Thymus (tissue), 11 donors: ENCODE data around the gene ADAD2. TPM values are rescaled to one million over a fixed set of nuclear protein-coding genes. Genes with fewer than 3 reads are reported as not detected.
"Not testable (repeated sequence)": the region's sequence is repeated elsewhere in the genome, so short reads cannot be mapped to it uniquely, and the experiment has no call there.

Experiments used
- DNase-seq, 9 donors: peaks; one replicate each; pipeline ENCODE4 v3.0.0-alpha.2; 2013; ENCODE audit warnings: low spot score in 9 of 9, low read depth in 6 of 9, missing footprints in 1 of 9
- H3K27ac ChIP-seq, 2 donors: one replicate each; pipeline ENCODE4 v1.5.1; 2013; ENCODE audit warnings: control low read depth in 1 of 2, low read depth in 1 of 2, low read length in 1 of 2, mild to moderate bottlenecking in 1 of 2, moderate library complexity in 1 of 2
- H3K27me3 ChIP-seq, 2 donors: one replicate each; pipeline ENCODE4 v1.5.1; 2013; ENCODE audit warnings: low read length in 1 of 2; ENCODE audit not compliant: control insufficient read depth in 2 of 2, insufficient read depth in 1 of 2
- H3K36me3 ChIP-seq, 2 donors: one replicate each; pipeline ENCODE4 v1.5.1; 2013; ENCODE audit warnings: low read length in 1 of 2, mild to moderate bottlenecking in 1 of 2, moderate library complexity in 1 of 2; ENCODE audit not compliant: control insufficient read depth in 2 of 2, insufficient read depth in 2 of 2
- H3K4me1 ChIP-seq, 2 donors: one replicate each; pipeline ENCODE4 v1.5.1; 2013; ENCODE audit warnings: low read length in 2 of 2; ENCODE audit not compliant: control insufficient read depth in 2 of 2, insufficient read depth in 2 of 2
- H3K4me3 ChIP-seq, 2 donors: one replicate each; pipeline ENCODE4 v1.5.1; 2013; ENCODE audit warnings: low read length in 2 of 2, control low read depth in 1 of 2, mild to moderate bottlenecking in 1 of 2
- H3K9me3 ChIP-seq, 2 donors: one replicate each; pipeline ENCODE4 v1.5.1; 2013; ENCODE audit warnings: low read length in 1 of 2, mild to moderate bottlenecking in 1 of 2; ENCODE audit not compliant: control insufficient read depth in 2 of 2, insufficient read depth in 1 of 2
- WGBS: extraction: QIAGEN DNeasy Blood & Tissue Kit; methylation state at CpG from one replicate; pipeline ENCODE4 v1.1.7; 2013; 5-methylcytosine and 5-hydroxymethylcytosine counted together
- polyA plus RNA-seq: library from polyadenylated mRNA; stranded (reverse); fragments of 200-250 nt; gene quantifications from one replicate; pipeline ENCODE4 v1.2.3, GENCODE V29; 2013
- total RNA-seq: library from RNA; stranded (reverse); fragments of 120-200 nt; gene quantifications from one replicate; pipeline ENCODE4 v1.2.4, GENCODE V29; 2013
- donor health status: healthy.

The ADAD2 gene
- total and polyA plus RNA-seq, 2 donors, result 0.38 to 0.71 TPM

- Histone ChIP-seq H3K27me3 (no peaks in the 10 kb centered on the region), H3K27ac (no peak overlapping the region), H3K36me3 (no peaks in the 10 kb centered on the region), H3K4me1 (no peaks in the 10 kb centered on the region), H3K9me3 (no peaks in the 10 kb centered on the region), H3K4me3 (no peak overlapping the region)
- no peak for DNase-seq
- 95% methylated on average over 4 of the region's 4 CpGs for whole genome bisulfite sequencing
These were observed 21.7 kb downstream of the ADAD2 start for GRCh38 chr16:84212631-84213030.

DNA sequence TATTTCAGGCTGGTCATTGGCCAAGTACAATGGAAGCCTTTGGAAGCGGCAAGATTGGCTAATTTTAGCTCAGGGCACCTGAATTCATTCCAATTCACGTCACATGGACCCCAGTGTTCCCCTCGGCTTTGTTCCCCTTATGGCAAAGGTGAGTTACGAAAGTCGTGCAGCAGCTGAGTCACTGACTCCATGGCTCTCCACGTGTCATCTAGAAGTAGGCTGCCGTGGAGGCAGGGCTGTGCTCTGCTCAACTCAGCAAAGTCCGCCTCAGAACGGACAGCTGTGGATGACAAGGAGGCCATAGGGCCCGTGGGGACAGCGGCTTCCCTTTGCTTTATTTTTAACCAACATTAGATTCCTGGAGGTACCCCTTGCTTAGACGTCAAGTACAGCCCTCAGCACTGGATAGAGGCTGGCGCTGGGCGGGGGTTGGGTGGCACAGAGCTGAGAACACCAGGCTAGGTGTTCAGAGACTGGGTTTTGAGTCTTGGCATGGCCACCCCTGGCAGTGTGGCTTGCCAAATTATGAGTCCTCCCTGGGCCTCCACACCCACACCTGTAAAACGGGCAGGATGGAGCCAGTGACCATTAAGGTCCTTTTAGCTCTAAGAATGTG is 23.6 kb downstream of the ADAD2 start:
- DNase-seq, result no peak
- Histone ChIP-seq H3K9me3 (no peaks in the 10 kb centered on the region), H3K27me3 (no peaks in the 10 kb centered on the region), H3K36me3 (no peaks in the 10 kb centered on the region), H3K4me1 (no peaks in the 10 kb centered on the region), H3K27ac (no peak overlapping the region), H3K4me3 (no peak overlapping the region)
- 91% methylated on average over 15 of the region's 15 CpGs for WGBS

- WGBS, result 94% methylated on average over 5 of the region's 5 CpGs
These were observed 24.6 kb downstream of the ADAD2 start for GRCh38 chr16:84215531-84215930.

DNA sequence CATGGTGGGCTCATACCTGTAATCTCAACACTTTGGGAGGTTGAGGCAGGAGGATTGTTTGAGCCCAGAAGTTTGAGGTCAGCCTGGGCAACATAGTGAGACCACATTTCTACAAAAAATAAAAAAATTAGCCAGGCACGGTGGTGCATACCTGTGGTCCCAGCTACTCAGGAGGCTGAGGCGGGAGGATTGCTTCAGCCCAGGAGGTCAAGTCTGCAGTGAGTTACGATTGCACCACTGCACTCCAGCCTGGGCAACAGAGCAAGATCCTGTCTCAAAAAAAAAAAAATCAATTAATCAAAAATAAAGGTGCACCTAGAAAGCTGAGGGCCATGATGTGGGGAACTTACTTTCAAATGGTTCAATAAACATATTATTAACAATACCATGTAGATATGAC is 25.2 kb downstream of the ADAD2 start:
- not testable (repeated sequence) for H3K9me3 ChIP-seq
- 98% methylated on average over 3 of the region's 3 CpGs for WGBS

More at GRCh38 chr16:84215531-84215930, 24.6 kb downstream of the ADAD2 start:
- no peak overlapping the region for H3K27ac ChIP-seq
- H3K27me3 ChIP-seq, result no peaks in the 10 kb centered on the region
- no peaks in the 10 kb centered on the region for H3K36me3 ChIP-seq
- H3K4me3 ChIP-seq, result no peak overlapping the region
- no peak for DNase-seq
- no peaks in the 10 kb centered on the region for H3K4me1 ChIP-seq
- no peaks in the 10 kb centered on the region for H3K9me3 ChIP-seq

GRCh38 chr16:84218176-84218823 is 27.3 kb downstream of the ADAD2 start:
- no peak for DNase-seq
- Histone ChIP-seq H3K9me3 (no peaks in the 10 kb centered on the region), H3K4me3 (no peak overlapping the region), H3K36me3 (no peaks in the 10 kb centered on the region), H3K4me1 (no peaks in the 10 kb centered on the region), H3K27ac (no peak overlapping the region), H3K27me3 (no peaks in the 10 kb centered on the region)
- 92% methylated on average over 17 of the region's 17 CpGs for WGBS

More for the DNA sequence above, 25.2 kb downstream of the ADAD2 start:
- H3K36me3 ChIP-seq, H3K27me3 ChIP-seq, H3K4me1 ChIP-seq, DNase-seq, H3K4me3 ChIP-seq, H3K27ac ChIP-seq: not testable (repeated sequence)

DNA sequence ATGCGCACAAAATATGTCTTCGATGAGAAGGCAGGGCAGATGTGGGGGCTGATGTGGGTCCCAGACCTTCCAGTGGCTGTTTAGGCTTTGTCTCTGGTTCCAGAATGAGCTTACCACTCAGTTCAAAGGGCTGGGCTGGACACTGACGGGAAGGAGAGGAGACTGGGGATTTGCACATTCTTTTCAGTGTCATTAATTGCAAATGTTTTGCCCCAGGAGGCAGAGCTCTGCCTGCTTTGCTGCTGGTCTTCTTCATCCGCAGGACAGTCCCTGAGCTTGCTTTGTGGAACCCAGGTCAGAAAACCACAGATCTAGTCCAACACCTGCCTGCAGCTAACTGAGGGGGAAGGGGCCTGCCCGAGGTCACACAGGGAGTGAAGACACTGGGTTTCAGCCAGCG is 28.0 kb downstream of the ADAD2 start:
- DNase-seq, result no peak
- no peaks in the 10 kb centered on the region for H3K36me3 ChIP-seq
- no peaks in the 10 kb centered on the region for H3K4me1 ChIP-seq
- H3K27me3 ChIP-seq, result no peaks in the 10 kb centered on the region
- H3K4me3 ChIP-seq, result no peak overlapping the region
- WGBS, result 81% methylated on average over 6 of the region's 6 CpGs
- no peaks in the 10 kb centered on the region for H3K9me3 ChIP-seq
- no peak overlapping the region for H3K27ac ChIP-seq

- H3K4me1 ChIP-seq, result no peaks in the 10 kb centered on the region
- no peak for DNase-seq
- no peak overlapping the region for H3K27ac ChIP-seq
- no peaks in the 10 kb centered on the region for H3K9me3 ChIP-seq
- H3K27me3 ChIP-seq, result peaks cover 0 to 2% of the 10 kb centered on the region in 2 donors
- WGBS, result 89% methylated on average over 1 of the region's 1 CpG
- no peaks in the 10 kb centered on the region for H3K36me3 ChIP-seq
- no peak overlapping the region for H3K4me3 ChIP-seq
These were observed 29.9 kb downstream of the ADAD2 start for GRCh38 chr16:84220851-84221250.

- H3K27me3 ChIP-seq, result peaks cover 2 to 4% of the 10 kb centered on the region in 2 donors
- H3K4me1 ChIP-seq, result no peaks in the 10 kb centered on the region
- no peaks in the 10 kb centered on the region for H3K36me3 ChIP-seq
- H3K4me3 ChIP-seq, result no peak overlapping the region
- no peak for DNase-seq
- no peak overlapping the region for H3K27ac ChIP-seq
- 91% methylated on average over 4 of the region's 4 CpGs for WGBS
- no peaks in the 10 kb centered on the region for H3K9me3 ChIP-seq
These were observed 32.5 kb downstream of the ADAD2 start for GRCh38 chr16:84223456-84223855.

DNA sequence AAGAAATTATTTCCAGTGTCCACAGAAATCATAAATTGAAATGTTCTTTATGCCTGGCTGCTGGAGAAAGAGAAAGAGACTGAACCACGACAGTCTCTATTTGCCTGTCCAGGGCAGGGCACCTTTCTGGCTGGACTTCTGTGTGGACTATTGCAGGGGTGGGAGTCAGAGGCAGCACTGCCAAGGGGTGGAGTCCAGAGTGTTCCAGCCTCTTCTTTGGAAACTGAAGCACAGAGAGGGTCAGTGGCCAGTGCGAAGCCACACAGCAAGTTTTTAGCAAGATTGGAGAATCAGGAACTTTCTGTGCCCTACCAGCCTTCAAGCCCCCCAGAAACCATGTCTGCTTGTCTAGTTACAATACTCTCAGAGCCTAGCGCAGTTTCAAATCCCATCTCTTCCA is 33.6 kb downstream of the ADAD2 start:
- no peak overlapping the region for H3K4me3 ChIP-seq
- DNase-seq, result no peak
- no peaks in the 10 kb centered on the region for H3K36me3 ChIP-seq
- no peaks in the 10 kb centered on the region for H3K9me3 ChIP-seq
- 92% methylated on average over 3 of the region's 3 CpGs for WGBS
- H3K4me1 ChIP-seq, result no peaks in the 10 kb centered on the region
- peaks cover 2 to 6% of the 10 kb centered on the region in 2 donors for H3K27me3 ChIP-seq
- no peak overlapping the region for H3K27ac ChIP-seq
